ENCODE data around the gene NDNF. TPM values are rescaled to one million over a fixed set of nuclear protein-coding genes. Genes with fewer than 3 reads are reported as not detected.

The NDNF gene, protein sequence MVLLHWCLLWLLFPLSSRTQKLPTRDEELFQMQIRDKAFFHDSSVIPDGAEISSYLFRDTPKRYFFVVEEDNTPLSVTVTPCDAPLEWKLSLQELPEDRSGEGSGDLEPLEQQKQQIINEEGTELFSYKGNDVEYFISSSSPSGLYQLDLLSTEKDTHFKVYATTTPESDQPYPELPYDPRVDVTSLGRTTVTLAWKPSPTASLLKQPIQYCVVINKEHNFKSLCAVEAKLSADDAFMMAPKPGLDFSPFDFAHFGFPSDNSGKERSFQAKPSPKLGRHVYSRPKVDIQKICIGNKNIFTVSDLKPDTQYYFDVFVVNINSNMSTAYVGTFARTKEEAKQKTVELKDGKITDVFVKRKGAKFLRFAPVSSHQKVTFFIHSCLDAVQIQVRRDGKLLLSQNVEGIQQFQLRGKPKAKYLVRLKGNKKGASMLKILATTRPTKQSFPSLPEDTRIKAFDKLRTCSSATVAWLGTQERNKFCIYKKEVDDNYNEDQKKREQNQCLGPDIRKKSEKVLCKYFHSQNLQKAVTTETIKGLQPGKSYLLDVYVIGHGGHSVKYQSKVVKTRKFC
- 0.56 and 4.9 TPM in 2 replicates for total RNA-seq

DNA sequence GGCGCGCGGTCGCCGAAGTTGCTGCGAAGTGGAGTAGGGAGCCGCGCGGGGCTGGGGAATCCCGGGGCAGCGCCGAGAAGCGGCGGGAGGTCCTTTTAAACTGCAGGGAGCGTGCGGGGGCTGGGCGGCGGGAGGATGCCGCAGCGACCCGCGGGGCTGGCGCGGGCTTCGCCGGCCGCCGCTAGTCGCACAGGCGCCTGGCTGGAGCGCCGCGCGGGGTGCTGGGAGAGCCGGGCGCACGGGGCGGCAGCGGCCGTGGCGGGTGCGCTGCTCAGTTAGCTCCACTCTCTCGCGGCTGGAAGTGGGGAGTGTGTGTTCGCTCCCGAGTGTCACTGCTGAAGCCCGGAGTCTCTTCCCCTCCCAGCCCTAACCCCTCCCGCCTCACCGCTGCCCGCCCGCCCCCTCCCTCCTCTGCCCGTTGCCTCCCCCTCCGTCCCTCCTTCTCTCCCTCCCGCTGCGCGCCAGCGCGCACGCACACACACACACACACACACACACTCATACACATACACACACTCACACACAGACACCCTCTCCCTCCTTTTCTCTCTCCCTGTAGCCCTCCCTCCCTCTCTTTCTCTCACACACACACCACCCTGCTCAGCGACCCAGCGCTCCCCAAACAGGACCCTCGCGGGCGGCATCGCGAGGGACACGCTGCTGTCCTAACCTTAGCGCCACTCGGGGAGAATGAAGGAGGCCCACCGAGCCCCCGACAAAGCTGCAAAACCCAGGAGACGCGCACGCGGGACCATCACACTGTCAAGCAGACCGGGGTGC lies at the start of gene NDNF:
Gene NDNF (minus strand): TSS at position 312 of the 780 bp plus-strand sequence. CDS start 26,698 bp downstream, outside the sequence.

Other genes with a start within 250 kb of the NDNF start
- 8.2 and 10.1 TPM in 2 replicates for gene PRDM5, start 149.8 kb downstream of the NDNF start, total RNA-seq
- 0.20 and 0.26 TPM in 2 replicates for gene TNIP3, start 91.8 kb upstream of the NDNF start, total RNA-seq

Measured in smooth muscle cell of the pulmonary artery (primary cell).